Loucy (cell line): ENCODE data around the gene SETD2.

Experiments used
- H2AFZ ChIP-seq: fragments of 200-600 bp; sonication (generic); 2 replicates; pipeline ENCODE4 v1.6.0; 2016; ENCODE audit warnings: antibody characterized with exemption, mild to moderate bottlenecking, low read length, moderate library complexity
- H3F3A ChIP-seq: fragments of 200-600 bp; 2 replicates; pipeline ENCODE4 v1.6.0; 2016; ENCODE audit warnings: antibody characterized with exemption, low read depth, mild to moderate bottlenecking
- H3K27me3 ChIP-seq: fragments of 200-600 bp; sonication (generic); 2 replicates; pipeline ENCODE4 v1.6.1; 2014; ENCODE audit warnings: low read length, mild to moderate bottlenecking; ENCODE audit not compliant: insufficient read depth, poor library complexity, severe bottlenecking
- H3K36me3 ChIP-seq: fragments of 200-600 bp; sonication (generic); 2 replicates; pipeline ENCODE4 v1.6.1; 2016; ENCODE audit warnings: low read length; ENCODE audit not compliant: insufficient read depth
- H3K4me1 ChIP-seq: fragments of 200-600 bp; sonication (generic); 2 replicates; pipeline ENCODE4 v1.5.1; 2014; ENCODE audit warnings: low read length, mild to moderate bottlenecking; ENCODE audit not compliant: insufficient read depth, poor library complexity, severe bottlenecking
- H3K4me2 ChIP-seq: fragments of 200-600 bp; sonication (generic); 2 replicates; pipeline ENCODE4 v1.6.0; 2014; ENCODE audit warnings: antibody characterized with exemption, low read length, low read depth, mild to moderate bottlenecking; ENCODE audit not compliant: poor library complexity, severe bottlenecking
- H3K4me3 ChIP-seq: fragments of 200-600 bp; sonication (generic); 2 replicates; pipeline ENCODE4 v1.5.1; 2014; ENCODE audit warnings: low read length, mild to moderate bottlenecking, mixed read lengths; ENCODE audit not compliant: poor library complexity, severe bottlenecking
- H3K79me2 ChIP-seq: fragments of 200-600 bp; sonication (generic); 2 replicates; pipeline ENCODE4 v1.6.1; 2014; ENCODE audit warnings: low read length; ENCODE audit not compliant: insufficient read depth
- H3K9ac ChIP-seq: fragments of 200-600 bp; sonication (generic); 2 replicates; pipeline ENCODE4 v1.6.0; 2014; ENCODE audit warnings: mild to moderate bottlenecking, low read depth, low read length, moderate library complexity; ENCODE audit not compliant: poor library complexity, severe bottlenecking
- H3K9me2 ChIP-seq: fragments of 200-600 bp; sonication (generic); replicated peaks from 2 replicates; pipeline ENCODE4 v1.6.1; 2016; ENCODE audit warnings: low read depth, low read length, mixed read lengths
- H3K9me3 ChIP-seq: fragments of 200-600 bp; sonication (generic); 2 replicates; pipeline ENCODE4 v1.6.1; 2014; ENCODE audit warnings: mild to moderate bottlenecking, antibody characterized with exemption, low read length, low read depth; ENCODE audit not compliant: insufficient read depth
- H4K20me1 ChIP-seq: fragments of 200-600 bp; sonication (generic); 2 replicates; pipeline ENCODE4 v1.6.0; 2014; ENCODE audit warnings: antibody characterized with exemption, low read length, mild to moderate bottlenecking; ENCODE audit not compliant: insufficient read depth, poor library complexity, severe bottlenecking
- EZH2phosphoT487 ChIP-seq: fragments of 200-600 bp; IDR thresholded peaks from 2 replicates; pipeline ENCODE4 v1.6.1; 2018; ENCODE audit warnings: antibody characterized with exemption, mild to moderate bottlenecking, moderate library complexity, borderline replicate concordance
- TF ChIP-seq, protein P1 (sequence below): fragments of 200-600 bp; sonication (generic); conservative IDR thresholded peaks from 2 replicates; pipeline ENCODE4 v1.5.1; 2014; ENCODE audit warnings: mild to moderate bottlenecking, antibody characterized with exemption, low read length

The SETD2 gene

DNA sequence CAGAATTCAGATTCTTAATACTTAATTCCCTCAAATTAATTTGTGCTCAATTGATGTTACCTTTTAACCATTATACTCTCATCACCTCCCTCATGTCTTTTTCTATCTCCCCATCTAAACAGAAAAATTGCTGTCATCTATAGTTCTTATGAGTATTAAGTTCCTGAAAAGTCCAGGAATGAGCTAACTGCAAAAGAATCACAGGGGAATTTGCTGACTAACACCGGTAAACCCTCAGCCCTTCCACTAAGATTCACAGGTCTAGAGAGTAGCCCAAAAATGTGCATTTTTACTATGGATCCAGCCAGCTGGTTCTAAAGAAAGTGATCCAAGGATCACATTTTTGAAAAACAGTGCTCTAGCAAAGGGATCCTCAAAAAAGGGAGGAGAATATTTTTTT, 67.0 kb downstream of the SETD2 start:
- no peak overlapping the region for H2AFZ ChIP-seq
- TF ChIP-seq, protein P1, sequence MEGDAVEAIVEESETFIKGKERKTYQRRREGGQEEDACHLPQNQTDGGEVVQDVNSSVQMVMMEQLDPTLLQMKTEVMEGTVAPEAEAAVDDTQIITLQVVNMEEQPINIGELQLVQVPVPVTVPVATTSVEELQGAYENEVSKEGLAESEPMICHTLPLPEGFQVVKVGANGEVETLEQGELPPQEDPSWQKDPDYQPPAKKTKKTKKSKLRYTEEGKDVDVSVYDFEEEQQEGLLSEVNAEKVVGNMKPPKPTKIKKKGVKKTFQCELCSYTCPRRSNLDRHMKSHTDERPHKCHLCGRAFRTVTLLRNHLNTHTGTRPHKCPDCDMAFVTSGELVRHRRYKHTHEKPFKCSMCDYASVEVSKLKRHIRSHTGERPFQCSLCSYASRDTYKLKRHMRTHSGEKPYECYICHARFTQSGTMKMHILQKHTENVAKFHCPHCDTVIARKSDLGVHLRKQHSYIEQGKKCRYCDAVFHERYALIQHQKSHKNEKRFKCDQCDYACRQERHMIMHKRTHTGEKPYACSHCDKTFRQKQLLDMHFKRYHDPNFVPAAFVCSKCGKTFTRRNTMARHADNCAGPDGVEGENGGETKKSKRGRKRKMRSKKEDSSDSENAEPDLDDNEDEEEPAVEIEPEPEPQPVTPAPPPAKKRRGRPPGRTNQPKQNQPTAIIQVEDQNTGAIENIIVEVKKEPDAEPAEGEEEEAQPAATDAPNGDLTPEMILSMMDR: no peak
- no peak for TF ChIP-seq EZH2phosphoT487
- H3K9ac ChIP-seq: no peak overlapping the region
- no peaks in the 10 kb centered on the region for H3K9me3 ChIP-seq
- no peaks in the 10 kb centered on the region for H4K20me1 ChIP-seq
- no peak overlapping the region for H3K4me2 ChIP-seq
- H3K4me3 ChIP-seq: no peak overlapping the region
- no peaks in the 10 kb centered on the region for H3K27me3 ChIP-seq
- no peaks in the 10 kb centered on the region for H3K9me2 ChIP-seq
- no peaks in the 10 kb centered on the region for H3F3A ChIP-seq
- no peaks in the 10 kb centered on the region for H3K4me1 ChIP-seq
- H3K36me3 ChIP-seq: peaks cover 85% of the 10 kb centered on the region
- no peaks in the 10 kb centered on the region for H3K79me2 ChIP-seq

DNA sequence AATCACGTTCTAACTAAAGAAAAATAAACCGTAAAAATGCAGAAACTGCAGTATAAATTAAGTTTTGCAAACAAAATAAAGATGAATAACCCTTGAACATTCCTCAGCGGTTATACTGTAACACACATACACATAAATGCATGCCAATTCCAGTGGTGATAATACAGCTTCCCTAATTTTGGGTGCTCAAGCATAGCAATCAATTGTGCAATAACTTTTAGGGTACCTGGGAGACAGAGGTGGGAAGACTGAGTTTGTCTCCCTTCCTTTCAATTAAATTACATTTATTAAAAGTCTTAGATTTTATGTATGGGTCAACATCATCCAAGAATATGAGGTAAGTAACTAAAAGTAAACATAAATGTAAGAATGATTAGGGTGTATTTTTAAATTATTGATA, 71.8 kb downstream of the SETD2 start:
- Histone ChIP-seq H3K9me2 (no peaks in the 10 kb centered on the region), H3K79me2 (peaks cover 5% of the 10 kb centered on the region; the same call in 1 of the 2 replicates), H3K4me1 (no peaks in the 10 kb centered on the region), H2AFZ (no peak overlapping the region), H4K20me1 (no peaks in the 10 kb centered on the region), H3F3A (no peaks in the 10 kb centered on the region), H3K9me3 (no peaks in the 10 kb centered on the region), H3K4me2 (no peak overlapping the region), H3K4me3 (no peak overlapping the region), H3K36me3 (peaks cover 78% of the 10 kb centered on the region), H3K9ac (no peak overlapping the region), H3K27me3 (no peaks in the 10 kb centered on the region)
- TF ChIP-seq, protein P1: no peak
- no peak for TF ChIP-seq EZH2phosphoT487

DNA sequence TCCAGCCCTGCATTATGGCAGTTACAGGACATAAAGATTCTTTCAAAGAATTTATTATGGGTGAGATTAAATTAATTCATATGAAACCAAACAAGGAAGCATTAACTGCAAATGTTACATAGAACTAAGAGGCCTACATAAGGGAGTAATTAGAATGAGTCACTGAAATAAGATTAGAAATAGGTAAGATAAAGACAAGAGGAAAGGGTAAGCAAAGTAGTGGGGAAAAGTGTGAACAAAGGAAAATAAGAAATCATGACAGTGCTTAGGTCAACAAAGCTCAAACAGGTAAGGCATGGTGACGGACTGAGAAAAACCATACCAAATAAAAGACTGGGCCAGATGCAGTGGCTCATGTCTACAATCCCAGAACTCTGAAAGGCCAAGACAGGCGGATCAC, 74.3 kb downstream of the SETD2 start:
- Histone ChIP-seq H3F3A (no peaks in the 10 kb centered on the region), H4K20me1 (no peaks in the 10 kb centered on the region), H3K4me3 (no peak overlapping the region), H2AFZ (no peak overlapping the region), H3K9me2 (no peaks in the 10 kb centered on the region), H3K9me3 (no peaks in the 10 kb centered on the region), H3K4me2 (no peak overlapping the region), H3K27me3 (no peaks in the 10 kb centered on the region), H3K79me2 (peaks cover 7% of the 10 kb centered on the region; the same call in 1 of the 2 replicates), H3K4me1 (no peaks in the 10 kb centered on the region), H3K9ac (no peak overlapping the region), H3K36me3 (peaks cover 80% of the 10 kb centered on the region)
- TF ChIP-seq, protein P1: no peak
- TF ChIP-seq EZH2phosphoT487: no peak
